Glomerular endothelial cell (primary cell): ENCODE results near the gene SEMA4G. TPM values are rescaled to one million over a fixed set of nuclear protein-coding genes. Genes with fewer than 3 reads are reported as not detected.

ENCODE experiments used
- total RNA-seq: library from RNA; depleted of rRNA; stranded (reverse); fragments of >200 nt; gene quantifications from 2 replicates; pipeline ENCODE4 v1.2.3, GENCODE V29; 2015

SEMA4G gene
- total RNA-seq, 1 donor from 2014 or later = 6.9 TPM

Other genes with a start within 250 kb of the SEMA4G start
- 3.2 and 3.9 TPM in 2 replicates for gene PAX2, start 223.9 kb upstream of the SEMA4G start, total RNA-seq
- 17.7 and 29.5 TPM in 2 replicates for gene SLF2, start 56.5 kb upstream of the SEMA4G start, total RNA-seq
- gene MRPL43, start 18.0 kb downstream of the SEMA4G start, total RNA-seq = 80.9 and 85.6 TPM in 2 replicates
- 4.7 and 11.6 TPM in 2 replicates for gene TWNK, start 18.0 kb downstream of the SEMA4G start, total RNA-seq
- gene LZTS2, start 30.3 kb downstream of the SEMA4G start, total RNA-seq = 109 and 114 TPM in 2 replicates
- gene PDZD7, start 61.6 kb downstream of the SEMA4G start, total RNA-seq = 0.82 and 1.2 TPM in 2 replicates
- 112 and 151 TPM in 2 replicates for gene SFXN3, start 61.7 kb downstream of the SEMA4G start, total RNA-seq
- gene KAZALD1, start 92.5 kb downstream of the SEMA4G start, total RNA-seq = 0.12 TPM in 1 of 2 replicates, not detected in the other
- not detected in 2 replicates for gene TLX1, start 161.8 kb downstream of the SEMA4G start, total RNA-seq